Loucy (cell line): ENCODE results near the gene CELF4.

ENCODE experiments used
- H2AFZ ChIP-seq: fragments of 200-600 bp; sonication (generic); 2 replicates; pipeline ENCODE4 v1.6.0; 2016; ENCODE audit warnings: antibody characterized with exemption, mild to moderate bottlenecking, low read length, moderate library complexity
- H3F3A ChIP-seq: fragments of 200-600 bp; 2 replicates; pipeline ENCODE4 v1.6.0; 2016; ENCODE audit warnings: antibody characterized with exemption, low read depth, mild to moderate bottlenecking
- H3K27me3 ChIP-seq: fragments of 200-600 bp; sonication (generic); 2 replicates; pipeline ENCODE4 v1.6.1; 2014; ENCODE audit warnings: low read length, mild to moderate bottlenecking; ENCODE audit not compliant: insufficient read depth, poor library complexity, severe bottlenecking
- H3K36me3 ChIP-seq: fragments of 200-600 bp; sonication (generic); 2 replicates; pipeline ENCODE4 v1.6.1; 2016; ENCODE audit warnings: low read length; ENCODE audit not compliant: insufficient read depth
- H3K4me1 ChIP-seq: fragments of 200-600 bp; sonication (generic); 2 replicates; pipeline ENCODE4 v1.5.1; 2014; ENCODE audit warnings: low read length, mild to moderate bottlenecking; ENCODE audit not compliant: insufficient read depth, poor library complexity, severe bottlenecking
- H3K4me2 ChIP-seq: fragments of 200-600 bp; sonication (generic); 2 replicates; pipeline ENCODE4 v1.6.0; 2014; ENCODE audit warnings: antibody characterized with exemption, low read length, low read depth, mild to moderate bottlenecking; ENCODE audit not compliant: poor library complexity, severe bottlenecking
- H3K4me3 ChIP-seq: fragments of 200-600 bp; sonication (generic); 2 replicates; pipeline ENCODE4 v1.5.1; 2014; ENCODE audit warnings: low read length, mild to moderate bottlenecking, mixed read lengths; ENCODE audit not compliant: poor library complexity, severe bottlenecking
- H3K79me2 ChIP-seq: fragments of 200-600 bp; sonication (generic); 2 replicates; pipeline ENCODE4 v1.6.1; 2014; ENCODE audit warnings: low read length; ENCODE audit not compliant: insufficient read depth
- H3K9ac ChIP-seq: fragments of 200-600 bp; sonication (generic); 2 replicates; pipeline ENCODE4 v1.6.0; 2014; ENCODE audit warnings: mild to moderate bottlenecking, low read depth, low read length, moderate library complexity; ENCODE audit not compliant: poor library complexity, severe bottlenecking
- H3K9me2 ChIP-seq: fragments of 200-600 bp; sonication (generic); replicated peaks from 2 replicates; pipeline ENCODE4 v1.6.1; 2016; ENCODE audit warnings: low read depth, low read length, mixed read lengths
- H3K9me3 ChIP-seq: fragments of 200-600 bp; sonication (generic); 2 replicates; pipeline ENCODE4 v1.6.1; 2014; ENCODE audit warnings: mild to moderate bottlenecking, antibody characterized with exemption, low read length, low read depth; ENCODE audit not compliant: insufficient read depth
- H4K20me1 ChIP-seq: fragments of 200-600 bp; sonication (generic); 2 replicates; pipeline ENCODE4 v1.6.0; 2014; ENCODE audit warnings: antibody characterized with exemption, low read length, mild to moderate bottlenecking; ENCODE audit not compliant: insufficient read depth, poor library complexity, severe bottlenecking
- CTCF ChIP-seq: fragments of 200-600 bp; sonication (generic); conservative IDR thresholded peaks from 2 replicates; pipeline ENCODE4 v1.5.1; 2014; ENCODE audit warnings: mild to moderate bottlenecking, antibody characterized with exemption, low read length
- EZH2phosphoT487 ChIP-seq: fragments of 200-600 bp; IDR thresholded peaks from 2 replicates; pipeline ENCODE4 v1.6.1; 2018; ENCODE audit warnings: antibody characterized with exemption, mild to moderate bottlenecking, moderate library complexity, borderline replicate concordance

The CELF4 gene

GRCh38 chr18:37313624-37314023, 252.0 kb downstream of the CELF4 start:
- Histone ChIP-seq H2AFZ (no peak overlapping the region), H3K9ac (no peak overlapping the region), H3K9me2 (no peaks in the 10 kb centered on the region), H3K9me3 (no peaks in the 10 kb centered on the region), H3K36me3 (no peaks in the 10 kb centered on the region), H3F3A (no peaks in the 10 kb centered on the region), H3K79me2 (no peaks in the 10 kb centered on the region), H3K27me3 (no peaks in the 10 kb centered on the region), H3K4me3 (no peak overlapping the region), H4K20me1 (no peaks in the 10 kb centered on the region), H3K4me1 (no peaks in the 10 kb centered on the region), H3K4me2 (no peak overlapping the region)
- TF ChIP-seq EZH2phosphoT487 (no peak), CTCF (no peak)

- Histone ChIP-seq H3K9ac (no peak overlapping the region), H3K4me3 (no peak overlapping the region), H2AFZ (no peak overlapping the region), H3K9me2 (no peaks in the 10 kb centered on the region), H3F3A (no peaks in the 10 kb centered on the region), H3K4me2 (no peak overlapping the region), H3K79me2 (no peaks in the 10 kb centered on the region), H3K36me3 (no peaks in the 10 kb centered on the region), H4K20me1 (no peaks in the 10 kb centered on the region), H3K9me3 (no peaks in the 10 kb centered on the region), H3K27me3 (no peaks in the 10 kb centered on the region), H3K4me1 (no peaks in the 10 kb centered on the region)
- TF ChIP-seq CTCF, result no peak
- TF ChIP-seq EZH2phosphoT487, result no peak
Measured at GRCh38 chr18:37309861-37310260, 255.7 kb downstream of the CELF4 start.

GRCh38 chr18:37309059-37309458, 256.5 kb downstream of the CELF4 start:
- Histone ChIP-seq H3K9ac (no peak overlapping the region), H3K9me2 (no peaks in the 10 kb centered on the region), H3K27me3 (no peaks in the 10 kb centered on the region), H3K79me2 (no peaks in the 10 kb centered on the region), H3F3A (no peaks in the 10 kb centered on the region), H3K4me1 (no peaks in the 10 kb centered on the region), H4K20me1 (no peaks in the 10 kb centered on the region), H2AFZ (no peak overlapping the region), H3K9me3 (no peaks in the 10 kb centered on the region), H3K4me2 (no peak overlapping the region), H3K36me3 (no peaks in the 10 kb centered on the region), H3K4me3 (no peak overlapping the region)
- TF ChIP-seq CTCF (no peak), EZH2phosphoT487 (no peak)
